Liver (tissue), 9 donors: ENCODE data around the gene ASPHD2. TPM values are rescaled to one million over a fixed set of nuclear protein-coding genes. Genes with fewer than 3 reads are reported as not detected.

Source experiments
- DNase-seq: peaks from one replicate; pipeline ENCODE4 v3.0.0-alpha.2; 2017; ENCODE audit warnings: low spot score
- H3K27ac ChIP-seq, 2 donors: one replicate each; pipeline ENCODE4 v1.7.0; 2013; ENCODE audit warnings: inconsistent platforms in 2 of 2, low read length in 2 of 2, control low read depth in 1 of 2, low read depth in 1 of 2, mild to moderate bottlenecking in 1 of 2
- H3K27me3 ChIP-seq, 4 donors: one replicate each; pipeline versions ENCODE4 v1.6.1 to v1.7.0; 2013; ENCODE audit warnings: low read length in 3 of 4, inconsistent platforms in 1 of 4, mild to moderate bottlenecking in 1 of 4, moderate library complexity in 1 of 4; ENCODE audit not compliant: control insufficient read depth in 4 of 4, insufficient read depth in 4 of 4
- H3K36me3 ChIP-seq, 4 donors: one replicate each; pipeline versions ENCODE4 v1.6.1 to v1.7.0; 2013; ENCODE audit warnings: low read length in 3 of 4, mild to moderate bottlenecking in 3 of 4, low read depth in 1 of 4, moderate library complexity in 1 of 4; ENCODE audit not compliant: control insufficient read depth in 4 of 4, insufficient read depth in 3 of 4
- H3K4me1 ChIP-seq, 4 donors: one replicate each; pipeline versions ENCODE4 v1.6.1 to v1.7.0; 2013; ENCODE audit warnings: low read length in 3 of 4, mild to moderate bottlenecking in 3 of 4, moderate library complexity in 1 of 4; ENCODE audit not compliant: control insufficient read depth in 4 of 4, insufficient read depth in 4 of 4
- H3K4me3 ChIP-seq, 3 donors: one replicate each; pipeline versions ENCODE4 v1.6.1 to v1.7.0; 2013; ENCODE audit warnings: low read length in 3 of 3, control low read depth in 1 of 3, low read depth in 1 of 3, mild to moderate bottlenecking in 1 of 3
- H3K9ac ChIP-seq, 2 donors: one replicate each; pipeline ENCODE4 v1.7.0; 2013; ENCODE audit warnings: low read length in 2 of 2, mild to moderate bottlenecking in 2 of 2, moderate library complexity in 2 of 2, control low read depth in 1 of 2, low read depth in 1 of 2
- H3K9me3 ChIP-seq, 4 donors: one replicate each; pipeline versions ENCODE4 v1.6.1 to v1.7.0; 2013; ENCODE audit warnings: low read length in 3 of 4; ENCODE audit not compliant: control insufficient read depth in 4 of 4
- ATF3 ChIP-seq: IDR thresholded peaks from 2 replicates; pipeline ENCODE4 v1.6.1; 2016; ENCODE audit warnings: antibody characterized with exemption
- CTCF ChIP-seq: fragments of 150-350 bp; IDR thresholded peaks from 2 replicates; pipeline ENCODE4 v1.5.1; 2017; ENCODE audit warnings: improper control_type of control experiment, low read depth, low read length; ENCODE audit not compliant: missing input control
- EGR1 ChIP-seq, 2 donors: IDR thresholded peaks; 2 replicates each; pipeline ENCODE4 v1.6.1; 2016 to 2018; ENCODE audit warnings: antibody characterized with exemption in 2 of 2, low read depth in 2 of 2
- FOXA1 ChIP-seq: IDR thresholded peaks from 2 replicates; pipeline ENCODE4 v1.6.1; 2016; ENCODE audit warnings: antibody characterized with exemption
- FOXA2 ChIP-seq: IDR thresholded peaks from 2 replicates; pipeline ENCODE4 v1.6.1; 2016; ENCODE audit warnings: antibody characterized with exemption
- GABPA ChIP-seq, 2 donors: IDR thresholded peaks in 1 of 2; conservative IDR thresholded peaks in 1 of 2; 2 replicates each; pipeline ENCODE4 v1.6.1; 2016; ENCODE audit warnings: antibody characterized with exemption in 2 of 2, mild to moderate bottlenecking in 1 of 2, moderate library complexity in 1 of 2
- HNF4A ChIP-seq, 2 donors: conservative IDR thresholded peaks; 2 replicates each; pipeline ENCODE4 v1.6.1; 2016; ENCODE audit warnings: antibody characterized with exemption in 2 of 2, mild to moderate bottlenecking in 2 of 2
- HNF4G ChIP-seq: IDR thresholded peaks from 2 replicates; pipeline ENCODE4 v1.6.1; 2016; ENCODE audit warnings: antibody characterized with exemption
- JUND ChIP-seq, 2 donors: IDR thresholded peaks; 2 replicates each; pipeline ENCODE4 v1.6.1; 2016; ENCODE audit warnings: antibody characterized with exemption in 2 of 2
- MAX ChIP-seq: IDR thresholded peaks from 2 replicates; pipeline ENCODE4 v1.6.1; 2016; ENCODE audit warnings: antibody characterized with exemption
- NR2F2 ChIP-seq: IDR thresholded peaks from 2 replicates; pipeline ENCODE4 v1.6.1; 2016; ENCODE audit warnings: antibody characterized with exemption
- RAD21 ChIP-seq, 2 donors: IDR thresholded peaks; 2 replicates each; pipeline ENCODE4 v1.6.1; 2016; ENCODE audit warnings: antibody characterized with exemption in 2 of 2, mild to moderate bottlenecking in 2 of 2
- RXRA ChIP-seq, 2 donors: IDR thresholded peaks; 2 replicates each; pipeline ENCODE4 v1.6.1; 2017 to 2018; ENCODE audit warnings: antibody characterized with exemption in 2 of 2, mild to moderate bottlenecking in 1 of 2
- SP1 ChIP-seq: IDR thresholded peaks from 2 replicates; pipeline ENCODE4 v1.6.1; 2018; ENCODE audit warnings: antibody characterized with exemption, mild to moderate bottlenecking
- TAF1 ChIP-seq: conservative IDR thresholded peaks from 2 replicates; pipeline ENCODE4 v1.6.1; 2016; ENCODE audit warnings: antibody characterized with exemption, mild to moderate bottlenecking
- YY1 ChIP-seq: IDR thresholded peaks from 2 replicates; pipeline ENCODE4 v1.6.1; 2016; ENCODE audit warnings: antibody characterized with exemption, mild to moderate bottlenecking
- ZBTB33 ChIP-seq: IDR thresholded peaks from 2 replicates; pipeline ENCODE4 v1.6.1; 2016; ENCODE audit warnings: antibody characterized with exemption
- WGBS: extraction: QIAGEN DNeasy Blood & Tissue Kit; methylation state at CpG from one replicate; pipeline ENCODE4 v1.1.7; 2013; 5-methylcytosine and 5-hydroxymethylcytosine counted together
- polyA plus RNA-seq, 2 donors: library from polyadenylated mRNA; stranded (reverse) in 1 of 2; unstranded in 1 of 2; fragments of 200-250 nt in 1 of 2; fragments of >200 nt in 1 of 2; fragmentation: Nextera tagmentation in 1 of 2; extraction: Ambion mirVana in 1 of 2; gene quantifications; one replicate each; pipeline versions ENCODE4 v1.2.1 to v1.2.3, GENCODE V29; 2013 to 2015
- total RNA-seq, 2 donors: library from RNA; depleted of rRNA; stranded (reverse); fragments of >200 nt; gene quantifications; one replicate each; pipeline ENCODE4 v1.2.3, GENCODE V29; 2014
- donor health status: healthy.
- donor health status: healthy.
- donor health status: healthy.
- donor health status: healthy.
- donor health status: healthy.

The ASPHD2 gene
- total and polyA plus RNA-seq, 4 donors, result 0.12 to 0.47 (median 0.18) TPM

GRCh38 chr22:26410386-26410785 is 18.7 kb upstream of the ASPHD2 start:
- no peak overlapping the region for H3K9ac ChIP-seq
- TF ChIP-seq JUND (IDR thresholded peaks at IDR 0.05), result no peak
- TF ChIP-seq ZBTB33, result no peak
- TF ChIP-seq NR2F2, result no peak
- no peak for TF ChIP-seq GABPA (IDR thresholded peaks at IDR 0.05 in 1 of 2, conservative IDR thresholded peaks at IDR 0.05 in 1 of 2)
- TF ChIP-seq HNF4A (conservative IDR thresholded peaks at IDR 0.05), result no peak
- TF ChIP-seq RXRA (IDR thresholded peaks at IDR 0.05), result no peak
- no peak for TF ChIP-seq SP1
- TF ChIP-seq MAX, result no peak
- no peak for TF ChIP-seq YY1
- no peak for TF ChIP-seq FOXA1
- no peak for TF ChIP-seq FOXA2
- TF ChIP-seq TAF1, result no peak
- no peak for TF ChIP-seq CTCF
- TF ChIP-seq RAD21 (IDR thresholded peaks at IDR 0.05), result no peak
- no peak for TF ChIP-seq EGR1 (IDR thresholded peaks at IDR 0.05; ENCODE audit: low read depth in 2 of 2)
- TF ChIP-seq HNF4G, result no peak
- no peak for TF ChIP-seq ATF3
- peaks cover 0 to 15% (median 2%) of the 10 kb centered on the region in 4 donors for H3K27me3 ChIP-seq
- no peak for DNase-seq
- H3K36me3 ChIP-seq, result no peaks in the 10 kb centered on the region
- H3K4me1 ChIP-seq, result no peaks in the 10 kb centered on the region
- H3K9me3 ChIP-seq, result peaks cover 2 to 5% (median 3%) of the 10 kb centered on the region in 4 donors
- 68% methylated on average over 5 of the region's 5 CpGs for WGBS
- no peak overlapping the region for H3K4me3 ChIP-seq
- H3K27ac ChIP-seq, result no peak overlapping the region

GRCh38 chr22:26414347-26414746 is 14.7 kb upstream of the ASPHD2 start:
- Histone ChIP-seq H3K9ac (no peak overlapping the region), H3K4me1 (no peaks in the 10 kb centered on the region), H3K27me3 (peaks cover 2 to 13% (median 5%) of the 10 kb centered on the region in 4 donors), H3K9me3 (peaks cover 2 to 5% (median 3%) of the 10 kb centered on the region in 4 donors), H3K4me3 (no peak overlapping the region), H3K27ac (no peak overlapping the region), H3K36me3 (no peaks in the 10 kb centered on the region)
- TF ChIP-seq JUND (IDR thresholded peaks at IDR 0.05) (no peak), HNF4A (conservative IDR thresholded peaks at IDR 0.05) (no peak), GABPA (IDR thresholded peaks at IDR 0.05 in 1 of 2, conservative IDR thresholded peaks at IDR 0.05 in 1 of 2) (no peak), HNF4G (no peak), ZBTB33 (no peak), NR2F2 (no peak), SP1 (no peak), RAD21 (IDR thresholded peaks at IDR 0.05) (no peak), RXRA (IDR thresholded peaks at IDR 0.05) (no peak), ATF3 (no peak), MAX (no peak), FOXA1 (no peak)
- no peak for DNase-seq
- WGBS, result 80% methylated on average over 4 of the region's 4 CpGs
